Neural cell (in vitro differentiated cells): ENCODE results near the gene NRROS.

ENCODE experiments used
- CTCF ChIP-seq: fragments of 450-650 bp; IDR thresholded peaks from 2 replicates; pipeline ENCODE4 v1.5.1; 2014; ENCODE audit warnings: antibody characterized with exemption, mild to moderate bottlenecking, moderate library complexity; ENCODE audit not compliant: poor library complexity, severe bottlenecking
- EP300 ChIP-seq: fragments of 450-650 bp; conservative IDR thresholded peaks from 2 replicates; pipeline ENCODE4 v1.6.1; 2014; ENCODE audit warnings: antibody characterized with exemption, mild to moderate bottlenecking, moderate library complexity; ENCODE audit not compliant: poor library complexity, severe bottlenecking
- POLR2AphosphoS5 ChIP-seq: IDR thresholded peaks from 2 replicates; pipeline ENCODE4 v1.6.1; 2012
- RAD21 ChIP-seq: fragments of 450-650 bp; conservative IDR thresholded peaks from 2 replicates; pipeline ENCODE4 v1.6.1; 2014; ENCODE audit warnings: antibody characterized with exemption, mild to moderate bottlenecking, moderate library complexity
- SMC3 ChIP-seq: fragments of 450-650 bp; conservative IDR thresholded peaks from 2 replicates; pipeline ENCODE4 v1.6.1; 2014; ENCODE audit warnings: antibody characterized with exemption, mild to moderate bottlenecking, moderate library complexity; ENCODE audit not compliant: poor library complexity
- TF ChIP-seq, protein P1 (sequence below): IDR thresholded peaks from 2 replicates; pipeline ENCODE4 v1.6.1; 2012; ENCODE audit warnings: borderline replicate concordance

DNA sequence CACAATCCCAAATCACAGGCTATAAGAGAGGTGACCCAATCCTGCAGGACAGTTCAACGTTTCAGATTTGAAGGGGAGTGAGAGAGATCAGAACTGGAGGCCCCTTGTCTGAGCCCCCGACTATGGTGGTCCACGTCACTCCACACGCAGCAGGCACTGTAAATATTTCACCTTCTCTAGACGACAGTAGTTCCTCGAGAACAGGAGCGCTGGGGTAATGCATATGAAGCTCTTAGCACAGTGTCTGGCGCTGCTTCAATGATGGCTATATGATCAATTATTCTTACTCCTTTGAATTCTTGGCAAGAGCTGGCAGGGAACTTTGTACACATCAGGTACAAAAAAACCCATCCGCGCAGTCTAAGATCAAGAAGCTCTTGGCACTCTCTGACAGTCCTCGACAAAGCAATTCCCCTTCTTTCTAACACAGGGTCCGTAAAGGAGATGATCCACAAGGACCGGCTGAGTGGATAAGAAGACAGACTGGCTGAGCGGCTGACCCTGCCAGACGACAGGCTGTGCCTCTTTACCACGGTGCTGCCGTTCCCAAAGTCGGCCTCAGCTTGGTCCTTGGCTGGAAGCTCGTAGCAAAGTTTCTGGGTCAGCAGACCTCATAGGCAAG, 522 bp upstream of the NRROS start:
- no peak for TF ChIP-seq EP300
- TF ChIP-seq CTCF = no peak
- TF ChIP-seq, protein P1, sequence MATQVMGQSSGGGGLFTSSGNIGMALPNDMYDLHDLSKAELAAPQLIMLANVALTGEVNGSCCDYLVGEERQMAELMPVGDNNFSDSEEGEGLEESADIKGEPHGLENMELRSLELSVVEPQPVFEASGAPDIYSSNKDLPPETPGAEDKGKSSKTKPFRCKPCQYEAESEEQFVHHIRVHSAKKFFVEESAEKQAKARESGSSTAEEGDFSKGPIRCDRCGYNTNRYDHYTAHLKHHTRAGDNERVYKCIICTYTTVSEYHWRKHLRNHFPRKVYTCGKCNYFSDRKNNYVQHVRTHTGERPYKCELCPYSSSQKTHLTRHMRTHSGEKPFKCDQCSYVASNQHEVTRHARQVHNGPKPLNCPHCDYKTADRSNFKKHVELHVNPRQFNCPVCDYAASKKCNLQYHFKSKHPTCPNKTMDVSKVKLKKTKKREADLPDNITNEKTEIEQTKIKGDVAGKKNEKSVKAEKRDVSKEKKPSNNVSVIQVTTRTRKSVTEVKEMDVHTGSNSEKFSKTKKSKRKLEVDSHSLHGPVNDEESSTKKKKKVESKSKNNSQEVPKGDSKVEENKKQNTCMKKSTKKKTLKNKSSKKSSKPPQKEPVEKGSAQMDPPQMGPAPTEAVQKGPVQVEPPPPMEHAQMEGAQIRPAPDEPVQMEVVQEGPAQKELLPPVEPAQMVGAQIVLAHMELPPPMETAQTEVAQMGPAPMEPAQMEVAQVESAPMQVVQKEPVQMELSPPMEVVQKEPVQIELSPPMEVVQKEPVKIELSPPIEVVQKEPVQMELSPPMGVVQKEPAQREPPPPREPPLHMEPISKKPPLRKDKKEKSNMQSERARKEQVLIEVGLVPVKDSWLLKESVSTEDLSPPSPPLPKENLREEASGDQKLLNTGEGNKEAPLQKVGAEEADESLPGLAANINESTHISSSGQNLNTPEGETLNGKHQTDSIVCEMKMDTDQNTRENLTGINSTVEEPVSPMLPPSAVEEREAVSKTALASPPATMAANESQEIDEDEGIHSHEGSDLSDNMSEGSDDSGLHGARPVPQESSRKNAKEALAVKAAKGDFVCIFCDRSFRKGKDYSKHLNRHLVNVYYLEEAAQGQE = no peak
- TF ChIP-seq POLR2AphosphoS5 = no peak
- TF ChIP-seq SMC3 = no peak
- TF ChIP-seq RAD21 = no peak
